GM18520 (cell line): ENCODE measurements around the gene ASGR2.
"Not testable (repeated sequence)": the region's sequence is repeated elsewhere in the genome, so short reads cannot be mapped to it uniquely, and the experiment has no call there.

Source experiments
- ATAC-seq: cut with Tn5 transposase; IDR thresholded peaks from one replicate; pipeline ENCODE4 v1.9.1; 2021; ENCODE audit not compliant: unreplicated experiment

The ASGR2 gene

GRCh38 chr17:7114241-7114874 lies at the start of gene ASGR2:
ASGR2 (minus strand) TSS chr17:7114822; CDS start chr17:7114240, 582 bp downstream.
- no peak for ATAC-seq

- not testable (repeated sequence) for ATAC-seq
Measured at GRCh38 chr17:7159571-7159970, 44.9 kb upstream of the ASGR2 start.

GRCh38 chr17:7158424-7158823 lies 43.8 kb upstream of the ASGR2 start:
- ATAC-seq: not testable (repeated sequence)

GRCh38 chr17:7156342-7156940 lies 41.8 kb upstream of the ASGR2 start:
- no peak for ATAC-seq

- ATAC-seq: no peak
Measured at GRCh38 chr17:7147772-7148171, 33.1 kb upstream of the ASGR2 start.

GRCh38 chr17:7146115-7146514 lies 31.5 kb upstream of the ASGR2 start:
- no peak for ATAC-seq

GRCh38 chr17:7144213-7144612 lies 29.6 kb upstream of the ASGR2 start:
- ATAC-seq: no peak

- no peak for ATAC-seq
Measured at GRCh38 chr17:7141824-7142223, 27.2 kb upstream of the ASGR2 start.

- ATAC-seq: no peak
Measured at GRCh38 chr17:7139400-7139799, 24.8 kb upstream of the ASGR2 start.

- ATAC-seq: no peak
Measured at GRCh38 chr17:7138800-7139381, 24.3 kb upstream of the ASGR2 start.

GRCh38 chr17:7137171-7137943 lies 22.7 kb upstream of the ASGR2 start:
- no peak for ATAC-seq

GRCh38 chr17:7136266-7136877 lies 21.8 kb upstream of the ASGR2 start:
- ATAC-seq: no peak

- no peak for ATAC-seq
Measured at GRCh38 chr17:7133916-7134315, 19.3 kb upstream of the ASGR2 start.

GRCh38 chr17:7133424-7133823 lies 18.8 kb upstream of the ASGR2 start:
- ATAC-seq: no peak

GRCh38 chr17:7132511-7133094 lies 18.0 kb upstream of the ASGR2 start:
- peak; percentile 53 for ATAC-seq

GRCh38 chr17:7131423-7131791 lies 16.8 kb upstream of the ASGR2 start:
- no peak for ATAC-seq

GRCh38 chr17:7130621-7131422 lies 16.2 kb upstream of the ASGR2 start:
- ATAC-seq: no peak

- ATAC-seq: no peak
Measured at GRCh38 chr17:7129311-7129710, 14.7 kb upstream of the ASGR2 start.

- no peak for ATAC-seq
Measured at GRCh38 chr17:7128160-7128559, 13.5 kb upstream of the ASGR2 start.

GRCh38 chr17:7127501-7127900 lies 12.9 kb upstream of the ASGR2 start:
- ATAC-seq: not testable (repeated sequence)
